ENCODE data around the gene RSAD1. TPM values are rescaled to one million over a fixed set of nuclear protein-coding genes. Genes with fewer than 3 reads are reported as not detected.
A peak's percentile ranks its signal among the peaks of the same experiment; 100 is the strongest.

RSAD1 gene
- total and polyA plus RNA-seq, 2 donors from 2014 or later: 38.9 to 39.9 TPM

DNA sequence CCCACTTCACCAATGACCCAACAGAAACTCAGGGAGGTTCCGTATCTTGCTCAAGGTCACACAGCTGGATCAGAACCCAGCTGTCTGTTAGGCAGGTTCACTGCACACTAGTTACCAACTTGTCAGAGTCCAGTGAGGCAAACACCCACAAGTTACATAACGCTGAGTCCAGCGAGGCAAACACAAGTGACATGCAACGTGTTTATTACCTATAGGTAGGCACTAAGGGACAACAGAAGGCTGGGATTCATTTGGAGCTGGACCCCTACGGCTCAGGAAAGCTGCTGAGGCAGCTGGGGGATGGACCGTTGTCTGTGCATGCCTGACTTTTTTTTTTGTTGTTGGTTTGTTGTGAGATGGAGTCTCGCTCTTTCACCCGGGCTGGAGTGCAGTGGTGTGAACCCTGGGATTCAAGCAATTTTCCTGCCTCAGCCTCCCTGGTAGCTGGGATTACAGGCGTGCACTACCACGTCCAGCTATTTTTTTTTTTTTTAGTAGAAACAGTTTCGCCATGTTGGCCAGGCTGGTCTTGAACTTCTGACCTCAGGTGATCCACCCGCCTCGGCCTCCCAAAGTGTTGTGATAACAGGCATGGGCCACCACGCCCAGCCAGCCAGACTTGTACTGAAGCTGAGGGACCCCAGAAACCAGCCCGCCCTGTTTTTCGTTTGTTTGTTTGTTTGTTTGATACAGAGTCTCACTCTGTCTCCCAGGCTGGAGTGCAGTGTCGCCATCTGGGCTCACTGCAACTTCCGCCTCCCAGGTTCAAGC, 1.9 kb upstream of the RSAD1 start:
- H3K4me3 ChIP-seq (ENCODE audit: low read length in 3 of 3): no peak overlapping the region
- intact Hi-C loops (cut with DNase I): no loop called here
- H3K27ac ChIP-seq (ENCODE audit: low read depth in 2 of 2, low read length in 2 of 2): peak overlapping the region; percentile 51 to 79
- no peak overlapping the region for H3K9ac ChIP-seq (ENCODE audit: low read length in 3 of 3)
- FAIRE-seq: no peak
- TF ChIP-seq, protein P1, sequence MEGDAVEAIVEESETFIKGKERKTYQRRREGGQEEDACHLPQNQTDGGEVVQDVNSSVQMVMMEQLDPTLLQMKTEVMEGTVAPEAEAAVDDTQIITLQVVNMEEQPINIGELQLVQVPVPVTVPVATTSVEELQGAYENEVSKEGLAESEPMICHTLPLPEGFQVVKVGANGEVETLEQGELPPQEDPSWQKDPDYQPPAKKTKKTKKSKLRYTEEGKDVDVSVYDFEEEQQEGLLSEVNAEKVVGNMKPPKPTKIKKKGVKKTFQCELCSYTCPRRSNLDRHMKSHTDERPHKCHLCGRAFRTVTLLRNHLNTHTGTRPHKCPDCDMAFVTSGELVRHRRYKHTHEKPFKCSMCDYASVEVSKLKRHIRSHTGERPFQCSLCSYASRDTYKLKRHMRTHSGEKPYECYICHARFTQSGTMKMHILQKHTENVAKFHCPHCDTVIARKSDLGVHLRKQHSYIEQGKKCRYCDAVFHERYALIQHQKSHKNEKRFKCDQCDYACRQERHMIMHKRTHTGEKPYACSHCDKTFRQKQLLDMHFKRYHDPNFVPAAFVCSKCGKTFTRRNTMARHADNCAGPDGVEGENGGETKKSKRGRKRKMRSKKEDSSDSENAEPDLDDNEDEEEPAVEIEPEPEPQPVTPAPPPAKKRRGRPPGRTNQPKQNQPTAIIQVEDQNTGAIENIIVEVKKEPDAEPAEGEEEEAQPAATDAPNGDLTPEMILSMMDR (IDR thresholded peaks at IDR 0.05; ENCODE audit: borderline replicate concordance, extremely low read depth, insufficient read depth): no peak
- H3K9me3 ChIP-seq (ENCODE audit: control insufficient read depth in 2 of 3, insufficient read depth in 1 of 3, low read length in 3 of 3): no peaks in the 10 kb centered on the region
- no peaks in the 10 kb centered on the region for H3K27me3 ChIP-seq (ENCODE audit: control insufficient read depth, insufficient read depth, low read length)
- no peak for DNase-seq
- peaks cover 0 to 30% (median 26%) of the 10 kb centered on the region in 3 donors for H3K4me1 ChIP-seq (ENCODE audit: control insufficient read depth in 2 of 3, insufficient read depth in 2 of 3, low read depth in 1 of 3, low read length in 3 of 3)
- peaks cover 0 to 17% (median 12%) of the 10 kb centered on the region in 3 donors for H3K36me3 ChIP-seq (ENCODE audit: control insufficient read depth in 2 of 3, insufficient read depth in 3 of 3, low read length in 3 of 3)

DNA sequence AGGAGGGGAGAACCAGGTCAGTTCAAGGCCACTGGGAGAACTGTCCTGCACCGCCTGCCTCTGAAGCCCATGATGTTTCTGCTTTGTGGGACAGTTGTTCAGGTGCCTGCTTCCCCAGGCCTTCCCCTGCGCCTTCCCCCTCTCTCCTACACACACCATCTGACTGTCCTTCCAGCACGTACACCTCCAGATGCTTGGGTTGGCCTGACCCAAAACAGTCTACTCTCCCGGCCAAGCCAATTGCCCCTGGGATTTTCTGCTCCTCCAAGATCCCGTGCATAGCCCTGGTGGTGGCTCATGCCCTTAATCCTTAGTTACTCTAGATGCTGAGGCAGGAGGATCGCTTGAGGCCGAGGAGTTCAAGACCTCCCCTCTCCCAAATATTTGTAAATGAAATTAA, 684 bp upstream of the RSAD1 start:
- peak overlapping the region in 2 of 3 donors; percentile 57 to 92 for H3K9ac ChIP-seq (ENCODE audit: low read length in 3 of 3)
- H3K36me3 ChIP-seq (ENCODE audit: control insufficient read depth in 2 of 3, insufficient read depth in 3 of 3, low read length in 3 of 3): peaks cover 0 to 10% (median 7%) of the 10 kb centered on the region in 3 donors
- H3K4me3 ChIP-seq (ENCODE audit: low read length in 3 of 3): peak overlapping the region in 2 of 3 donors; percentile 25 to 83
- peak in 1 of 5 donors; percentile 57 for DNase-seq
- H3K9me3 ChIP-seq (ENCODE audit: control insufficient read depth in 2 of 3, insufficient read depth in 1 of 3, low read length in 3 of 3): no peaks in the 10 kb centered on the region
- peak overlapping the region; percentile 92 to 93 for H3K27ac ChIP-seq (ENCODE audit: low read depth in 2 of 2, low read length in 2 of 2)
- FAIRE-seq: no peak
- intact Hi-C loops (cut with DNase I): no loop called here
- TF ChIP-seq, protein P1 (IDR thresholded peaks at IDR 0.05; ENCODE audit: borderline replicate concordance, extremely low read depth, insufficient read depth): no peak
- H3K4me1 ChIP-seq (ENCODE audit: control insufficient read depth in 2 of 3, insufficient read depth in 2 of 3, low read depth in 1 of 3, low read length in 3 of 3): peaks cover 0 to 22% (median 20%) of the 10 kb centered on the region in 3 donors
- H3K27me3 ChIP-seq (ENCODE audit: control insufficient read depth, insufficient read depth, low read length): no peaks in the 10 kb centered on the region

DNA sequence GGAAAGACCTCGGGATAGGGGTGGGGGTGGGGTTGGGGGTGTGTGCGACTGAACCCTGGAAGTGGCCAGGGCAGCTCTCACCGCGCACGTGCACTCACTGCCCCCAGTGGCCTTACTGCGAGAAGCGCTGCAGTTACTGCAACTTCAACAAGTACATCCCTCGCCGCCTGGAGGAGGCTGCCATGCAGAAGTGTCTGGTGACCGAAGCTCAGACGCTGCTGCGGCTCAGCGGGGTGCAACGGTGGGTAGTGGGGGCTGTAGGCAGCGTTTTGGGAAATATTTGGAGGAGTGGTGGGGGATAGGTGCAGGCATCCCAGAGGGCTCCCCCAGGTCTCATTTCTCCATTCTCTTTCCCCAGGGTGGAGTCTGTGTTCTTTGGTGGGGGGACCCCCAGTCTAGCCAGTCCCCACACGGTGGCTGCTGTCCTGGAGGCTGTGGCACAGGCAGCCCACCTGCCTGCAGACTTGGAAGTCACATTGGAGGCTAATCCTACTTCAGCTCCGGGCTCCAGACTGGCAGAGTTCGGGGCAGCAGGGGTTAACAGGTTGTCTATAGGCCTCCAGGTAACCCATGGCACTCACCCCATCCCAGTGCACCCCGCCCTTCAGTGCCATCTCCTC, 972 bp downstream of the RSAD1 start:
- intact Hi-C loops (cut with DNase I): no loop called here
- Histone ChIP-seq H3K27ac (ENCODE audit: low read depth in 2 of 2, low read length in 2 of 2) (peak overlapping the region; percentile 92 to 93), H3K9ac (ENCODE audit: low read length in 3 of 3) (peak overlapping the region in 2 of 3 donors; percentile 63 to 92), H3K9me3 (ENCODE audit: control insufficient read depth in 2 of 3, insufficient read depth in 1 of 3, low read length in 3 of 3) (no peaks in the 10 kb centered on the region), H3K4me1 (ENCODE audit: control insufficient read depth in 2 of 3, insufficient read depth in 2 of 3, low read depth in 1 of 3, low read length in 3 of 3) (peaks cover 0 to 19% (median 15%) of the 10 kb centered on the region in 3 donors), H3K4me3 (ENCODE audit: low read length in 3 of 3) (peak overlapping the region in 2 of 3 donors; percentile 78 to 83), H3K27me3 (ENCODE audit: control insufficient read depth, insufficient read depth, low read length) (no peaks in the 10 kb centered on the region), H3K36me3 (ENCODE audit: control insufficient read depth in 2 of 3, insufficient read depth in 3 of 3, low read length in 3 of 3) (peaks cover 0 to 19% (median 9%) of the 10 kb centered on the region in 3 donors)
- no peak for FAIRE-seq
- peak; percentile 88 to 93 (median 91) for DNase-seq
- TF ChIP-seq, protein P1 (IDR thresholded peaks at IDR 0.05; ENCODE audit: borderline replicate concordance, extremely low read depth, insufficient read depth): peak; percentile 45

All from kidney (tissue), 14 donors.